GM19455 (cell line): Measurements from ENCODE around the gene PLEKHA7.
A peak's percentile ranks its signal among the peaks of the same experiment; 100 is the strongest.
"Not testable (repeated sequence)": the region's sequence is repeated elsewhere in the genome, so short reads cannot be mapped to it uniquely, and the experiment has no call there.

ENCODE experiments used
- ATAC-seq: cut with Tn5 transposase; IDR thresholded peaks from one replicate; pipeline ENCODE4 v1.9.1; 2021; ENCODE audit not compliant: unreplicated experiment

The PLEKHA7 gene

DNA sequence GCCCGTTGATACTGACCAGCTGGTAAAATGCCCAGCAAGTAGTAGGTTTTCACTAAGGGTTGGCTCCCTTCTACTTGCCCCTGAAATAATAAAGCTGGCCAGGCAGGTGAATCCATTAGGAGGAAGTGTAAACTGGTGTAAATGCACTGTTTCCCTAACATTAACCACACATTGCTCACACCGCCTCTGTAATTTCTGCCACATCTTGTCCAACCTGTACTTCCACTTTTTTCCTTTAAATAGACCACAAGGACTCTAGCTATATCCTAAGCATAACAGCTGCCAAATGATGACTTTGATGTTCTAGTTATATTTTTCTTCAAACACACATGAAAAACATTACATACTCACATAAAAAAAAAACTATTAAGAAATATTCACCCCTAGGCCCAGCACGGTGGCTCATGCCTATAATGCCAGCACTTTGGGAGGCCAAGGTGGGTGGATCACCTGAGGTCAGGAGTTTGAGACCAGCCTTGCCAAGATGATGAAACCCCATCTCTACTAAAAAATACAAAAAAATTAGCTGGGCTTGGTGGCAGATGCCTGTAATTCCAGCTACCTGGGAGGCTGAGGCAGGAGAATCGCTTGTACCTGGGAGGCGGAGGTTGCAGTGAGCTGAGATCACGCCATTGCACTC, 95.6 kb downstream of the PLEKHA7 start:
- not testable (repeated sequence) for ATAC-seq

GRCh38 chr11:16917941-16918340, 96.3 kb downstream of the PLEKHA7 start:
- ATAC-seq: no peak

DNA sequence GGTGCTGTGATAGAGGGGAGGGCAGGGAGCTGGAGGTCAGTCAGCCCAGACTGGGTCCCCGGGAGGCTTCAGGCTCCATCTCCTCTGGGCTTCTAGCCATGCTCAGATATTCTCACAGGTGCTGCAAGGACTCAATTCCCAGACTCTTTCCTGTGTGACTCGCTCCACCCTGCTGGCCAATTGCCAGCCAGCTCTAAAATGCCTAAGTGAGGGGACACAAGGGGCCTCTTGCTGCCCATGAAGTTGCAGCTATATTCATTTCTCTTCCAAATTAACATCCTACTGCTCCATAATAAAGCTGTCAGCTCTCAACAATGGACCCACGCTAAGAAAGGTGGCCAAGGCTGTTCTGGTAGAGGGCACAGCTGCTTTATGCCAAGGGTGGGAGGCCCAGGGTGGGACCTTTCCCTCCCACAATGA, 101.5 kb downstream of the PLEKHA7 start:
- ATAC-seq: no peak

DNA sequence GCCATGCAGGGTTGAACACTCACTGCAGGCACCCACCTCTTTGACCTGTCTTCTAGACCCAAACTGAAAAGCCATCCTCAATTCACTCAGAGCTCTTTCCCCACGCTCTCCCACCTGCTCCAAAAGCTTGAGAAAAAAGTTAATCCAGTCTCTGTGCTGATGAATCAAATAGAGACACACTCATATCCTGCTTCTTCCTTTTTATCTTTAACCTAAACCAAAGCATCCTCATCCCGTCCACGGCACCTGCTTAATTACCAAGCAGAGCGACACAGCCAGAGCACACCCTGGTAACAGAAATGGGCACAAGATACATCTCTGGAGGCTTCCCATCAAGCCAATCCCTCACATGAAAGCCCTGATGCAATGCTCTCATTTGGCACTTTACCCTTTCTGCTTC, 102.6 kb downstream of the PLEKHA7 start:
- no peak for ATAC-seq

DNA sequence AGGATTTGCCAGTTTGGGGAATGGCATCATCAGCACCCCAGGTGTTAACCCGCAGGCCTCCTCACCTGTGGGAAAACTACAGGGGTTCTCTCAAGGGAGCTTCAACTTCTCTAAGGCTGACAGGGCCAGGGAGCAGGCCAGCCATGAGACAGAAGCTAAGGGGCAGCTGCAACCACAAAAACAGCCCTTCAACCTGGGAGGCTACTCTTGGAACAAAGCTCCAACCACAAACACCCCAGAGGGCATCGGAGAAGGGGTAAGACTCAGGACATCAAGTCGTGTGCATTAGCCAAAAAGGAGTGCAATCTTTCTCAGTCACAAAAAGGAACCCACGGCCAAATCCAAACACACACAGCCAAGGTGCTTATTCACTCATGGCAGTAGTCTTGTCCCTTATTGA, 103.0 kb downstream of the PLEKHA7 start:
- ATAC-seq: no peak

- peak; percentile 68 for ATAC-seq
These were observed 104.7 kb downstream of the PLEKHA7 start for GRCh38 chr11:16909359-16910035.

GRCh38 chr11:16905375-16905774, 108.8 kb downstream of the PLEKHA7 start:
- no peak for ATAC-seq

DNA sequence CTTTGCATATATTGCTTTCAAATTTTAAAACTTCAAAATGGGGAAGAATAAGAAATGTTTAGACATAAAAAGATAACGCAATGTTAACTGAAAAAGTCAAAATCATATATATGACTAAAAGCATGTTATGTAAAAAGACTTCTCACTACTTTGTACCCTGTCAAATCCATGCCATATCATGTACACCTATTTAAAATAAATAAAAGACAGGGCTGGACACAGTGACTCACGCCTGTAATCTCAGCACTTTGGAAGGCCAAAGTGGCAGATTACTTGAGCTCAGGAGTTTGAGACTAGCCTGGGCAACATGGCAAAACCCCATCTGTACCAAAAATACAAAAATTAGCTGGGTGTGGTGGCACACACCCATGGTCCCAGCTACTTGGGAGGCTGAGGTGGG, 109.5 kb downstream of the PLEKHA7 start:
- not testable (repeated sequence) for ATAC-seq

DNA sequence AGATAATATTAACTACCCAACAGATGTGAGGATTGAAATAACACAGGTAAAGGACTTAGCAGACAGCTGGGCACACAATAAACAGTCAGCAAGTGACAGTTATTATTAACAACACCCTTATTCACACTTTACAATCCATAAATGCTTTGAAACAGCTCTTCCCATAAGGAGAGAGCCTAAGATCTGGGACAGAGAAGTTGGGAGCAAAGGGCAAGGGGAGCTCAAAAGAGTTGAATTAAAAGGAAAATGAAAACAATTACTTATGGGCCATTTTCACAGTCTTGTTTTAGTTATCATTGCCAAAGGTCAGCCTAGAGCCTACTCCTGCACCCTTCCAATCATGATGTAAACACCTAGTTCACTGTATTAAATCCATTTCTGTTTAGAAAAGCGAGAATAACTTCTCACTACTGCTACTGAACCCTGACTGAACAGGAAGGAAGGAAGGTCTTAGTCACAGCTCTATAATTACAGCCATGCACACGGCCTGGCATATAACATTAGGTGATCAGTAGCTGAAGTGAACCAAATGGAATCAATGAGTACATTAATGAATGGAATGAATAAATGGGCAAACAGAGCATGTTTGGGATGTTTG, 111.3 kb downstream of the PLEKHA7 start:
- peak; percentile 77 for ATAC-seq

GRCh38 chr11:16902182-16902581, 112.0 kb downstream of the PLEKHA7 start:
- peak; percentile 70 for ATAC-seq

DNA sequence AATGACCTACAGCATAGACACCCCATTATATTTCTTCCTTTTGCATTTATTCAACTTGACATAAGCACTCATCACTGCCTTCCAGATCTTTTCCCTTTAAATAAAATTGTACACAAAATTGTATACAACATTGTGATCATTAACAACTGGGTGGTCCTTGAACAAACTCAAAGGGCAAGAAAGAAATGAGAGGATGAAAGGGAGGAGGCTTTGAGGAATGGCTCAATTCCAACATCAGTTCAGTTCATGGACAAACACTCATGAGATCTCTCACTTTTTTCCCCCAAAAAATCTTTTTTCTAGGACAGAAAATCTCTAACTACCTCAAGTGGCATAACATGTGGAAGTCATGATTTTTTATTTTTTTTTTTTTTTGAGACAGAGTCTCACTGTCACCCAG, 113.7 kb downstream of the PLEKHA7 start:
- no peak for ATAC-seq

- ATAC-seq: no peak
These were observed 114.4 kb downstream of the PLEKHA7 start for GRCh38 chr11:16899708-16900303.

- no peak for ATAC-seq
These were observed 115.8 kb downstream of the PLEKHA7 start for GRCh38 chr11:16898274-16898985.

- ATAC-seq: no peak
These were observed 116.6 kb downstream of the PLEKHA7 start for GRCh38 chr11:16897470-16898061.

DNA sequence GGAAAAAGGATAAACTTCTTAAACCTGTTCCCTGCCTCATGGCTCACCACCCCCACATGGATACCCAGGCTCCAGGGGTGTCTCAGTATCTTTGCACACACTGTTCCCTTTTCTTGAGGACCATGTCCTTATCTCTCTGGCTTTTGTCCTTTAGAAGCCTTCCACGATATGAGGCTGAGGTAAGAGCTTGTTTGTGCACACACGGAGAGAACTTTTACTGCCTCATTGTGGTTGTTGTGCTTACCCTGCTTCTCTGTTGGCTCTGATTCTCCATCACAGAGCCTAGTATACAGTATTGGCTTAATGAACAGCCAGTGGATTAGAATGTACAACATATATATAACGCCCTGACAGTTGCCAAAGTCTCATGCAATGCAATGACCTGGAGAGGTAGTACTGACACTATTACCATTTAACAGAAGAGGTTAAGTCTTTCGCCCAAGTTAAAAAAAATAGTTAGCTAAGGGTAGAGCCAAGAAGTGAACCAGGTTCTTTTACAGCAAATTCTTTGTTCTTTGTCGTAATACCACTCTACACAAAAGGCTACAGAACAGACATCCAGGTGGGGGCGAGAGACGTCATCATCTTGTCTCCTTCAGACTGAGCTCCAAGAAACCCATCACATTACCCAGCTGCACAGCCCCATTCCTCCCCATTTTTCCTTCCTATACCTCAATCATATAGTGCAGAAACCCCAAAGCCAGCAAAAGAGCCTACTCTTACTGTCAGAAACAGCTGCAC, 117.3 kb downstream of the PLEKHA7 start:
- no peak for ATAC-seq

DNA sequence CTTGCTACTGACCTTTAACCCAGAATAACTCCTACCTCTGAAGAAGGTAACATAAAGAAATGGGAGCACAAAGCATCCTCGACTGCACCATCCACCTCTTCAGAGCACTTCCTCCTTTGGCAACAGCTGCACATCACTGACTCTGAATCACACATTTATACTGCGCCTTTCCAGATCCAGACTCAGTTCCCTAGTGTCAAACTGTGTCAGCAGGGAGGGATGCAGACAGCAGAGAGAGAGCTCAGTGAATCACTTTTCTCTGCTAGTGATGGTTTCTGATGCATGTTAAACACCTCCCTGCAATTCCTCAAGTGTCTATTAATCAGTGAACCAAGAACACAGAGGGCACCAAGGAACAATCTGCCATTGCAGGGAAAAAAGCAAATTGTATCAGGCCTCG, 118.9 kb downstream of the PLEKHA7 start:
- ATAC-seq: no peak

DNA sequence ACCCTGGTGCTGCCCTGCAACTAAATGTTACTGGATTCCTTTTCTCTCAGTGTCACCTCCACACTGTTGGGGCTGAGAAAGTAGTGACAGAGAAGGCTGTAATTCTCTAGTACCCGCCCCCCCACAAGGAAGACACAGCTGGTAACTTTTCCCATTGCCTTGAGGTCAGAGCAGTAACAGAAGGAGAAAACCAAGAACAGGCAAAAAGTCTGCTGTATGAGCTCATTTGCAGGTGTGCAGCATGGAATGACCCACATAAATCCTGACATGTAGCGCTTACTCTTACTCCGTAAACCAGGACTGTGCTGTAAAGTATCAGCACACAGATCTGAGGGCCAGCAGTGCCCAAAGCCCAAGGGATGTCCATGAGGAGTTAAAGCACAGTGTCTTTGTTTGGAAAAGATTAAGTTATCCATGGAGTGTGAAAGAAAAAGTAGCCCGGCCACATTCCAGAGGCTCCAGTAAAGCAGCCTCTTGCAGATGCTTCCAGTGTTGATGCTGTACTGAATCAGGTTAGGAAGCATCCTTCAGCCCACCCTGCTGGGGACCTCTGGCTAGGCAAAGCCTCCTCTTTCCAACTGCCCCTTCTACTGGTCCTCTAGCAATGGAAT, 120.7 kb downstream of the PLEKHA7 start:
- no peak for ATAC-seq

DNA sequence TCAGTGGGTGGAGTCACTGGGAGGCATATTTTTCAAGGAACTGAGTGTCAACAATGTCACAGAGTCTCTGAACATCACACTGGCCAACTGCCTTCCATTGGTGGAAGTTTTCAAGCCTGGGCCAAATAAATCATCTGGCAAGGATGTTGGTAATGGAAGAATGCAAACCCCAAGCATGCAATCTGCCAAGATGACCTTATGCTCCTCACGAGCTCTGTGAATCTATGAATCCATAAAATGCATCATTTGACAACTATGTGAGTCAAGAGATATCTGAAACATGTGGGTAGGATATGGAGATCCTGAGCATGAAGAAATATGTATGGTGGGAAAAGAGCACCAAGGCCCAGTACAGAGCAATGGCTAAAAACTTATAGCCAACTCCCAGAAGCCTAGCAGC, 122.2 kb downstream of the PLEKHA7 start:
- no peak for ATAC-seq

- ATAC-seq: no peak
These were observed 123.0 kb downstream of the PLEKHA7 start for GRCh38 chr11:16891165-16891564.

- no peak for ATAC-seq
These were observed 123.8 kb downstream of the PLEKHA7 start for GRCh38 chr11:16890442-16890841.
